HepG2 (cell line): ENCODE results near the gene CLDN20. TPM values are rescaled to one million over a fixed set of nuclear protein-coding genes. Genes with fewer than 3 reads are reported as not detected.

Experiments
- ATAC-seq: fragments of 200-7000 bp; cut with Tn5 transposase; 3 replicates; pipeline ENCODE4 v1.9.1; 2020; ENCODE audit warnings: mild to moderate bottlenecking, moderate library complexity
- BruUV-seq: library from RNA; stranded (reverse); fragments of 400-500 nt; replicated peaks from 2 replicates; lab custom pipeline; 2021; lab: Mats Ljungman, UMichigan
- CTCF ChIA-PET: fragments of 300-600 bp; formaldehyde crosslinking; extraction: SDS; loops from one replicate; lab custom pipeline; 2021; ENCODE audit warnings: low total read pairs, inconsistent platforms, low intra/inter-chr PET ratio; lab: Yijun Ruan, JAX
- POLR2A ChIA-PET: fragments of 350-600 bp; sonication (Branson Sonifier 250); formaldehyde crosslinking; loops from one replicate; lab custom pipeline; 2020; ENCODE audit warnings: antibody characterized with exemption, inconsistent platforms; lab: Yijun Ruan, JAX
- DNase-seq: peaks from one replicate; pipeline ENCODE4 v3.0.0-alpha.2; 2015; ENCODE audit warnings: low spot score
- FAIRE-seq: peaks from 3 replicates; lab custom pipeline; 2011; peaks lifted over from hg19 to GRCh38; lab: Jason Lieb, UNC
- H2AFZ ChIP-seq: one replicate; pipeline ENCODE4 v1.6.1; 2011; ENCODE audit warnings: low read length, inconsistent platforms
- H3K27ac ChIP-seq: fragments of 300-600 bp; 3 replicates; pipeline ENCODE4 v1.8.0; 2011; ENCODE audit warnings: mixed run types, mild to moderate bottlenecking, mixed read lengths, low read length, inconsistent platforms; ENCODE audit not compliant: insufficient read depth; ENCODE audit errors: extremely low read length
- H3K27me3 ChIP-seq, 2 experiments: fragments of 200-600 bp in 1 of 2; 2 replicates in 1 of 2; 3 replicates in 1 of 2; pipeline versions ENCODE4 v1.6.0 to v1.8.0; 2011; ENCODE audit warnings: low read length in 2 of 2, mild to moderate bottlenecking in 2 of 2, moderate library complexity in 2 of 2, inconsistent platforms in 1 of 2; ENCODE audit not compliant: insufficient read depth in 2 of 2, control insufficient read depth in 1 of 2
- H3K36me3 ChIP-seq, 2 experiments: fragments of 200-600 bp in 1 of 2; replicated peaks in 1 of 2; 2 replicates in 1 of 2; 3 replicates in 1 of 2; pipeline versions ENCODE4 v1.5.1 to v1.8.0; 2011; ENCODE audit warnings: low read length in 2 of 2, inconsistent platforms in 1 of 2; ENCODE audit not compliant: insufficient read depth in 2 of 2, control insufficient read depth in 1 of 2
- H3K4me1 ChIP-seq: 2 replicates; pipeline ENCODE4 v1.5.1; 2012; ENCODE audit warnings: low read length, inconsistent platforms; ENCODE audit not compliant: insufficient read depth
- H3K4me2 ChIP-seq: 2 replicates; pipeline ENCODE4 v1.6.0; 2011; ENCODE audit warnings: low read depth, low read length, inconsistent platforms
- H3K4me3 ChIP-seq, 3 experiments: fragments of 200-600 bp in 1 of 3; sonication (generic), shearing (Covaris generic) in 1 of 3; replicated peaks in 1 of 3; 2 replicates each; pipeline ENCODE4 v1.5.1; 2011 to 2016; ENCODE audit warnings: low read length in 3 of 3, inconsistent platforms in 2 of 3, low read depth in 2 of 3, mild to moderate bottlenecking in 2 of 3, control low read depth in 1 of 3, mixed read lengths in 1 of 3; ENCODE audit not compliant: insufficient read depth in 1 of 3
- H3K79me2 ChIP-seq: one replicate; pipeline ENCODE4 v1.6.1; 2011; ENCODE audit warnings: low read length, inconsistent platforms; ENCODE audit not compliant: insufficient read depth
- H3K9ac ChIP-seq: 2 replicates; pipeline ENCODE4 v1.6.0; 2011; ENCODE audit warnings: mild to moderate bottlenecking, low read depth, low read length, inconsistent platforms; ENCODE audit not compliant: insufficient read depth
- H3K9me3 ChIP-seq: 2 replicates; pipeline ENCODE4 v1.5.1; 2012; ENCODE audit warnings: mild to moderate bottlenecking, low read length
- H4K20me1 ChIP-seq: 2 replicates; pipeline ENCODE4 v1.6.0; 2011; ENCODE audit warnings: inconsistent platforms, mild to moderate bottlenecking, low read length, moderate library complexity; ENCODE audit not compliant: insufficient read depth
- AKAP8 ChIP-seq: sonication (generic); formaldehyde crosslinking; IDR thresholded peaks from 2 replicates; pipeline ENCODE4 v1.5.1; 2020; ENCODE audit warnings: mild to moderate bottlenecking, missing genetic modification reagents
- ATM ChIP-seq: fragments of 450-650 bp; IDR thresholded peaks from 2 replicates; pipeline ENCODE4 v1.7.1; 2017; ENCODE audit warnings: mild to moderate bottlenecking, borderline replicate concordance
- CSRNP2 ChIP-seq: sonication (generic); formaldehyde crosslinking; conservative IDR thresholded peaks from 2 replicates; pipeline ENCODE4 v1.8.0; 2022; ENCODE audit warnings: low read depth, missing genetic modification reagents
- IKZF5 ChIP-seq: IDR thresholded peaks from 2 replicates; pipeline ENCODE4 v1.6.1; 2018; ENCODE audit warnings: missing genetic modification reagents, mild to moderate bottlenecking, missing compliant biosample characterization
- KLF11 ChIP-seq: IDR thresholded peaks from 2 replicates; pipeline ENCODE4 v1.6.1; 2016; ENCODE audit warnings: missing compliant biosample characterization
- RBM22 ChIP-seq: fragments of 200-400 bp; formaldehyde crosslinking; optimal IDR thresholded peaks from 2 replicates; pipeline ENCODE3; 2017; ENCODE audit warnings: mild to moderate bottlenecking, low read length, moderate library complexity
- SMAD3 ChIP-seq: sonication (generic); formaldehyde crosslinking; IDR thresholded peaks from 2 replicates; pipeline ENCODE4 v1.4.0; 2020; ENCODE audit warnings: missing genetic modification reagents
- TAF1 ChIP-seq: sonication (generic); formaldehyde crosslinking; IDR thresholded peaks from 2 replicates; pipeline ENCODE4 v1.4.0; 2020; ENCODE audit warnings: missing genetic modification reagents
- TEAD3 ChIP-seq: optimal IDR thresholded peaks from 2 replicates; pipeline ENCODE3; 2016; ENCODE audit warnings: borderline replicate concordance
- ZFP62 ChIP-seq: sonication (generic); formaldehyde crosslinking; IDR thresholded peaks from 2 replicates; pipeline ENCODE4 v1.4.0; 2020; ENCODE audit warnings: missing genetic modification reagents
- ZFP82 ChIP-seq: sonication (generic); formaldehyde crosslinking; IDR thresholded peaks from 2 replicates; pipeline ENCODE4 v1.5.1; 2020; ENCODE audit warnings: mild to moderate bottlenecking, missing genetic modification reagents, borderline replicate concordance
- ZNF251 ChIP-seq: sonication (generic); formaldehyde crosslinking; IDR thresholded peaks from 2 replicates; pipeline ENCODE4 v1.9.0; 2021; ENCODE audit warnings: mild to moderate bottlenecking, missing genetic modification reagents
- ZNF563 ChIP-seq: sonication (generic); formaldehyde crosslinking; IDR thresholded peaks from 2 replicates; pipeline ENCODE4 v1.8.0; 2022; ENCODE audit warnings: mild to moderate bottlenecking, moderate library complexity, missing genetic modification reagents
- ZNF644 ChIP-seq: IDR thresholded peaks from 2 replicates; pipeline ENCODE4 v1.6.1; 2016; ENCODE audit warnings: low read depth
- ZNF672 ChIP-seq: sonication (generic); formaldehyde crosslinking; IDR thresholded peaks from 2 replicates; pipeline ENCODE4 v1.8.1; 2022; ENCODE audit warnings: missing genetic modification reagents
- ZNF7 ChIP-seq: IDR thresholded peaks from 2 replicates; pipeline ENCODE4 v1.6.1; 2016; ENCODE audit warnings: missing biosample characterization, missing genetic modification reagents
- ZSCAN5A ChIP-seq: sonication (generic); formaldehyde crosslinking; IDR thresholded peaks from 2 replicates; pipeline ENCODE4 v1.8.0; 2022; ENCODE audit warnings: mild to moderate bottlenecking, missing genetic modification reagents, borderline replicate concordance
- ZSCAN9 ChIP-seq: IDR thresholded peaks from 2 replicates; pipeline ENCODE4 v1.6.1; 2016; ENCODE audit warnings: borderline replicate concordance
- WGBS: methylation state at CpG from one replicate; pipeline ENCODE4 v1.1.6; 2017; ENCODE audit warnings: low lambda C conversion rate; 5-methylcytosine and 5-hydroxymethylcytosine counted together
- in situ Hi-C: cut with HindIII; loops from 2 replicates; pipeline ENCODE4 v1.10.0; 2017; ENCODE audit warnings: low pct_unique_long_range_greater_than_20kb; ENCODE audit not compliant: extremely low pct_ligation_motif_present
- intact Hi-C: fragments of 100-400 bp; cut with micrococcal nuclease; formaldehyde crosslinking; loops from one replicate; pipeline ENCODE4 v1.10.0; 2022; ENCODE audit not compliant: unreplicated experiment
- polyA plus RNA-seq, 8 experiments: library from polyadenylated mRNA; depleted of rRNA in 3 of 8; stranded (reverse) in 7 of 8; unstranded in 1 of 8; fragments of >200 nt; fragmentation: Illumina TruSeq in 4 of 8; extraction: Trizol in 4 of 8; gene quantifications; 2 replicates each; pipeline versions ENCODE4 v1.2.1 to v1.2.3, GENCODE V29; 2011 to 2016; ENCODE audit warnings: low read depth in 4 of 8, missing spikeins in 1 of 8, mixed read lengths in 1 of 8; ENCODE audit not compliant: insufficient read depth in 1 of 8
- total RNA-seq, 5 experiments: library from RNA; depleted of rRNA; stranded (reverse); fragments of >200 nt; fragmentation: Illumina TruSeq; extraction: Trizol; gene quantifications; 2 replicates each; pipeline ENCODE4 v1.2.3, GENCODE V29; 2016; ENCODE audit warnings: low read depth in 1 of 5

CLDN20 gene
- total and polyA plus RNA-seq, 2 of the 13 experiments (the other 11 are each of a cell fraction or from before 2014, with no cell fraction given), result not detected

GRCh38 chr6:155273431-155273830, 9.6 kb downstream of the CLDN20 start:
- intact Hi-C loops, result no loop called here

GRCh38 chr6:155274106-155274505, 10.3 kb downstream of the CLDN20 start:
- no peak overlapping the region for H3K4me3 ChIP-seq
- ChIA-PET CTCF (no interaction called here), POLR2A (no interaction called here)
- DNase-seq (no peak), FAIRE-seq (no peak), ATAC-seq (no peak)
- intact Hi-C loops, result no loop called here
- H3K27ac ChIP-seq, result no peak overlapping the region
- H3K79me2 ChIP-seq, result peaks cover 5% of the 10 kb centered on the region
- peaks cover 39 to 90% of the 10 kb centered on the region in 2 experiments for H3K36me3 ChIP-seq
- no peak overlapping the region for H3K4me2 ChIP-seq
- no peak overlapping the region for H2AFZ ChIP-seq
- no TSS peak for BruUV-seq
- no peak overlapping the region for H3K9ac ChIP-seq
- no peaks in the 10 kb centered on the region for H3K9me3 ChIP-seq
- H3K4me1 ChIP-seq, result 0 out of 2 replicates have a peak, but pooled peaks cover 5% of the 10 kb centered on the region
- no peaks in the 10 kb centered on the region; the same call in 1 of the 2 replicates for H4K20me1 ChIP-seq
- no peaks in the 10 kb centered on the region for H3K27me3 ChIP-seq
- WGBS, result 99% methylated on average over 2 of the region's 2 CpGs
- in situ Hi-C loops, result no loop called here
- TF ChIP-seq AKAP8 (CRISPR knock-in tag) (no peak), ATM (no peak), KLF11 (CRISPR knock-in tag) (no peak), ZSCAN5A (no peak), SMAD3 (CRISPR knock-in tag) (no peak), ZNF644 (no peak), TAF1 (CRISPR knock-in tag) (no peak), ZFP62 (no peak), CSRNP2 (CRISPR knock-in tag) (no peak), ZNF672 (CRISPR knock-in tag) (no peak), TEAD3 (CRISPR knock-in tag) (no peak), ZFP82 (CRISPR knock-in tag) (no peak), ZNF563 (CRISPR knock-in tag) (no peak), IKZF5 (CRISPR knock-in tag) (no peak), ZSCAN9 (CRISPR knock-in tag) (no peak)

More at GRCh38 chr6:155273431-155273830, 9.6 kb downstream of the CLDN20 start:
- ChIA-PET CTCF (no interaction called here), POLR2A (no interaction called here)
- in situ Hi-C loops, result no loop called here
- no peak for TF ChIP-seq ZNF251 (CRISPR knock-in tag)
- no peak for TF ChIP-seq ZNF7
- TF ChIP-seq RBM22, result peak; percentile 19
- Histone ChIP-seq H3K79me2 (peaks cover 5% of the 10 kb centered on the region), H3K4me3 (no peak overlapping the region), H3K4me2 (no peak overlapping the region), H3K9me3 (no peaks in the 10 kb centered on the region), H2AFZ (no peak overlapping the region), H3K36me3 (peaks cover 34 to 86% of the 10 kb centered on the region in 2 experiments), H3K27ac (no peak overlapping the region), H4K20me1 (no peaks in the 10 kb centered on the region; the same call in 1 of the 2 replicates), H3K4me1 (0 out of 2 replicates have a peak, but pooled peaks cover 7% of the 10 kb centered on the region), H3K27me3 (no peaks in the 10 kb centered on the region), H3K9ac (no peak overlapping the region)
- FAIRE-seq, result no peak
- ATAC-seq, result no peak
- BruUV-seq, result no TSS peak
- no peak for DNase-seq
- 97% methylated on average over 3 of the region's 3 CpGs for WGBS
